Placental epithelial cell (primary cell): ENCODE measurements around the gene ATAD3C. TPM values are rescaled to one million over a fixed set of nuclear protein-coding genes. Genes with fewer than 3 reads are reported as not detected.

Experiments used
- total RNA-seq: library from RNA; depleted of rRNA; stranded (reverse); fragments of >200 nt; gene quantifications from 2 replicates; pipeline ENCODE4 v1.2.3, GENCODE V29; 2012

Gene ATAD3C
- 3.5 TPM in 2 replicates for total RNA-seq

GRCh38 chr1:1449099-1449739 is at the start of gene ATAD3C:
ATAD3C (plus strand) TSS chr1:1449689; CDS start chr1:1450684, 995 bp downstream.

GRCh38 chr1:1406821-1407635 is 42.5 kb upstream of the ATAD3C start, which contains the start of gene MRPL20:
MRPL20 (minus strand) TSS chr1:1407293; CDS start chr1:1407217, 76 bp downstream.

GRCh38 chr1:1421147-1421906 is 28.2 kb upstream of the ATAD3C start, which contains the start of gene ANKRD65:
ANKRD65 (minus strand) TSS chr1:1421276; CDS start chr1:1421005, 271 bp downstream.

GRCh38 chr1:1435106-1435903 is 14.2 kb upstream of the ATAD3C start, which contains the start of gene VWA1:
VWA1 (plus strand) TSS chr1:1435690; CDS start chr1:1435749, 59 bp downstream.

GRCh38 chr1:1471389-1472052 is 22.0 kb downstream of the ATAD3C start, which contains the start of gene ATAD3B:
ATAD3B (plus strand) TSS chr1:1471765; CDS start chr1:1471885, 120 bp downstream.

GRCh38 chr1:1511533-1512285 is 62.2 kb downstream of the ATAD3C start, which contains the start of gene ATAD3A:
ATAD3A (plus strand) TSS chr1:1512162; CDS start chr1:1512269, 107 bp downstream.

Other genes starting within 250 kb of the ATAD3C start
- not detected in 2 replicates for gene TNFRSF18, start 243.1 kb upstream of the ATAD3C start, total RNA-seq
- not detected in 2 replicates for gene TNFRSF4, start 235.5 kb upstream of the ATAD3C start, total RNA-seq
- 117 and 120 TPM in 2 replicates for gene SDF4, start 217.7 kb upstream of the ATAD3C start, total RNA-seq
- 21.4 and 25.5 TPM in 2 replicates for gene B3GALT6, start 217.5 kb upstream of the ATAD3C start, total RNA-seq
- 0.79 and 1.7 TPM in 2 replicates for gene C1QTNF12, start 203.0 kb upstream of the ATAD3C start, total RNA-seq
- gene UBE2J2, start 175.8 kb upstream of the ATAD3C start, total RNA-seq = 35.6 and 36.9 TPM in 2 replicates
- 0.79 and 1.8 TPM in 2 replicates for gene SCNN1D, start 169.3 kb upstream of the ATAD3C start, total RNA-seq
- gene ACAP3, start 141.8 kb upstream of the ATAD3C start, total RNA-seq = 75.7 and 101 TPM in 2 replicates
- gene PUSL1, start 141.1 kb upstream of the ATAD3C start, total RNA-seq = 42.4 and 62.1 TPM in 2 replicates
- gene INTS11, start 125.0 kb upstream of the ATAD3C start, total RNA-seq = 79.4 and 79.7 TPM in 2 replicates
- gene CPTP, start 124.9 kb upstream of the ATAD3C start, total RNA-seq = 23.2 and 28.3 TPM in 2 replicates
- gene TAS1R3, start 118.4 kb upstream of the ATAD3C start, total RNA-seq = 0.11 and 0.39 TPM in 2 replicates
- gene DVL1, start 100.3 kb upstream of the ATAD3C start, total RNA-seq = 111 and 118 TPM in 2 replicates
- 461 and 718 TPM in 2 replicates for gene MXRA8, start 91.1 kb upstream of the ATAD3C start, total RNA-seq
- 75.4 and 118 TPM in 2 replicates for gene AURKAIP1, start 74.5 kb upstream of the ATAD3C start, total RNA-seq
- 102 and 177 TPM in 2 replicates for gene CCNL2, start 50.4 kb upstream of the ATAD3C start, total RNA-seq
- 69.1 and 77.3 TPM in 2 replicates for gene MRPL20, start 42.4 kb upstream of the ATAD3C start, total RNA-seq
- 1.6 and 2.7 TPM in 2 replicates for gene ANKRD65, start 28.4 kb upstream of the ATAD3C start, total RNA-seq
- gene VWA1, start 14.0 kb upstream of the ATAD3C start, total RNA-seq = 46.0 and 64.8 TPM in 2 replicates
- gene ATAD3B, start 22.1 kb downstream of the ATAD3C start, total RNA-seq = 18.5 and 24.0 TPM in 2 replicates
- 14.5 and 29.3 TPM in 2 replicates for gene ATAD3A, start 62.5 kb downstream of the ATAD3C start, total RNA-seq
- gene TMEM240, start 90.9 kb downstream of the ATAD3C start, total RNA-seq = 2.1 and 3.9 TPM in 2 replicates
- 57.3 and 98.7 TPM in 2 replicates for gene SSU72, start 125.2 kb downstream of the ATAD3C start, total RNA-seq
- gene FNDC10, start 150.4 kb downstream of the ATAD3C start, total RNA-seq = 2.7 and 5.3 TPM in 2 replicates
- gene MIB2, start 165.8 kb downstream of the ATAD3C start, total RNA-seq = 74.2 and 111 TPM in 2 replicates
- 59.8 and 73.0 TPM in 2 replicates for gene MMP23B, start 182.5 kb downstream of the ATAD3C start, total RNA-seq
- gene CDK11B, start 209.3 kb downstream of the ATAD3C start, total RNA-seq = 5.5 and 8.7 TPM in 2 replicates
- 40.7 and 68.3 TPM in 2 replicates for gene SLC35E2B, start 243.1 kb downstream of the ATAD3C start, total RNA-seq